SU-DHL-6 (cell line): ENCODE data around the gene ST6GALNAC3.

Experiments
- H2AFZ ChIP-seq: fragments of 200-600 bp; sonication (generic); 2 replicates; pipeline ENCODE4 v1.6.1; 2014; ENCODE audit warnings: low read depth, mild to moderate bottlenecking, moderate library complexity, mixed read lengths, antibody characterized with exemption, low read length; ENCODE audit not compliant: severe bottlenecking
- H3F3A ChIP-seq: fragments of 200-600 bp; shearing (Covaris generic); 2 replicates; pipeline ENCODE4 v1.6.0; 2016; ENCODE audit warnings: antibody characterized with exemption, mild to moderate bottlenecking; ENCODE audit not compliant: insufficient read depth
- H3K27ac ChIP-seq: fragments of 200-600 bp; sonication (generic); 2 replicates; pipeline ENCODE4 v1.5.1; 2016; ENCODE audit warnings: low read depth, mild to moderate bottlenecking, low read length, moderate library complexity, mixed read lengths
- H3K27me3 ChIP-seq: fragments of 200-600 bp; sonication (generic), shearing (Covaris generic); 2 replicates; pipeline ENCODE4 v1.6.0; 2014; ENCODE audit warnings: mild to moderate bottlenecking, low read length
- H3K36me3 ChIP-seq: fragments of 200-600 bp; sonication (generic); 2 replicates; pipeline ENCODE4 v1.6.1; 2014; ENCODE audit warnings: mild to moderate bottlenecking, low read length, mixed read lengths
- H3K4me2 ChIP-seq: fragments of 300-600, 200-600 bp; shearing (Covaris generic), sonication (generic); 2 replicates; pipeline ENCODE4 v1.6.0; 2014; ENCODE audit warnings: low read length, low read depth, mild to moderate bottlenecking; ENCODE audit not compliant: poor library complexity, severe bottlenecking
- H3K4me3 ChIP-seq: fragments of 200-600 bp; sonication (generic); 2 replicates; pipeline ENCODE4 v1.5.1; 2014; ENCODE audit warnings: antibody characterized with exemption, low read length, mild to moderate bottlenecking, mixed read lengths; ENCODE audit not compliant: insufficient read depth, poor library complexity, severe bottlenecking
- H3K79me2 ChIP-seq: fragments of 200-600 bp; sonication (generic); 2 replicates; pipeline ENCODE4 v1.6.1; 2014; ENCODE audit warnings: mild to moderate bottlenecking, low read length, moderate library complexity; ENCODE audit not compliant: insufficient read depth
- H3K9ac ChIP-seq: fragments of 200-600 bp; sonication (generic); 2 replicates; pipeline ENCODE4 v1.7.0; 2014; ENCODE audit warnings: mild to moderate bottlenecking, low read length
- H3K9me2 ChIP-seq: fragments of 200-600 bp; sonication (generic); replicated peaks from 2 replicates; pipeline ENCODE4 v1.6.1; 2014; ENCODE audit warnings: low read length; ENCODE audit not compliant: insufficient read depth
- H3K9me3 ChIP-seq: fragments of 200-600 bp; sonication (generic); 2 replicates; pipeline ENCODE4 v1.6.1; 2014; ENCODE audit warnings: low read length, mixed read lengths; ENCODE audit not compliant: insufficient read depth
- H4K20me1 ChIP-seq: fragments of 200-600 bp; sonication (generic); 2 replicates; pipeline ENCODE4 v1.6.1; 2014; ENCODE audit warnings: low read depth, mild to moderate bottlenecking, antibody characterized with exemption, low read length, moderate library complexity, mixed read lengths
- CTCF ChIP-seq: fragments of 200-600 bp; sonication (generic); IDR thresholded peaks from one replicate; pipeline ENCODE4 v1.5.1; 2017; ENCODE audit warnings: antibody characterized with exemption, mild to moderate bottlenecking, low read length, moderate library complexity; ENCODE audit not compliant: insufficient read depth, poor library complexity, severe bottlenecking
- EZH2phosphoT487 ChIP-seq: fragments of 200-600 bp; sonication (generic), shearing (Covaris generic); conservative IDR thresholded peaks from 2 replicates; pipeline ENCODE4 v1.6.1; 2018; ENCODE audit warnings: mild to moderate bottlenecking, antibody characterized with exemption, low read length, moderate library complexity, mixed read lengths

ST6GALNAC3 gene

DNA sequence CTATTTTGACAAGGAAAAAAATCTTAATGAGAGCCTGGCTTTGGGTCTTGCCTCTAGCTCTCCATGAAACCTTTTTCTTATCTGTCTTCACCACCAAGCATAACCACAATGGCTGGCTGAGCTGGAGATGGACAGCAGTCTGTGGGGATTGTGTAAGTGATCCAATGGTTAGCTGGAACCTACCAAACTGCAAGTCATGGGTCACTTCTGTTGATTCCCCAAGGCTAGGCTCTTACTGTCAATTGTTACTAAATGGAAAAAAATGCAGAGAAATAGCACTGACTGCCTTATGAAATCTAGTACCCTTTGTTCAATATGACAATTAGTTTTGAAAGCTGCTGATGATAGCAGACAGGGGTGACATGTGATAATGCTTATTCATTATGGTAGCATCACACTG, 359.0 kb downstream of the ST6GALNAC3 start:
- H4K20me1 ChIP-seq, result no peaks in the 10 kb centered on the region
- no peak for TF ChIP-seq EZH2phosphoT487
- no peak for TF ChIP-seq CTCF
- H3F3A ChIP-seq, result no peaks in the 10 kb centered on the region
- H3K9ac ChIP-seq, result no peak overlapping the region
- H3K27me3 ChIP-seq, result no peaks in the 10 kb centered on the region
- H3K79me2 ChIP-seq, result no peaks in the 10 kb centered on the region
- no peaks in the 10 kb centered on the region for H3K9me3 ChIP-seq
- H3K36me3 ChIP-seq, result no peaks in the 10 kb centered on the region
- no peak overlapping the region for H3K4me2 ChIP-seq
- no peak overlapping the region for H3K27ac ChIP-seq
- H3K4me3 ChIP-seq, result no peak overlapping the region
- no peak overlapping the region for H2AFZ ChIP-seq
- no peaks in the 10 kb centered on the region for H3K9me2 ChIP-seq

DNA sequence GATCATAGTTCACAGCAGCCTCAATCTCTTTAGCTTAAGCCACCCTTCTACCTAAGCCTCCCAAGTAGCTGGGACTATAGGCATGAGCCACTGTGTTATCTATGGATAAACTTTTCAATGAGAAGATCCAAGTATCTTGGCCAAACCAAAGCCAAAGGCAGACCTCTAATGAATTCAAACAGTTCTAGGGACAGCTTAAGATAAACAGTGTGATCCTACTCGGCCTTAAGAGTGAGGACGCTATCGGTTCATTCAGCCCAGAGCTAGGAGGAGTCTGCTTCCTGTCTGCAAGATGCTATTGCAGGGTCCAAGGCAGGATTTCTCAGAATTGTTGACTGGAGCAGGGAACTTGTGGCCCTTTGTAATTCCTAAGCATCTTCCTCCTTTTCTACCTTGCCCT, 368.7 kb downstream of the ST6GALNAC3 start:
- no peak overlapping the region for H3K27ac ChIP-seq

GRCh38 chr1:76444773-76445172, 370.2 kb downstream of the ST6GALNAC3 start:
- no peak for TF ChIP-seq CTCF
- no peak for TF ChIP-seq EZH2phosphoT487
- no peaks in the 10 kb centered on the region for H3K9me3 ChIP-seq
- no peak overlapping the region for H2AFZ ChIP-seq

More for the DNA sequence above, 368.7 kb downstream of the ST6GALNAC3 start:
- Histone ChIP-seq H3K4me2 (no peak overlapping the region), H3K27me3 (no peaks in the 10 kb centered on the region; the same call in 1 of the 2 replicates), H3F3A (no peaks in the 10 kb centered on the region), H3K9me2 (no peaks in the 10 kb centered on the region), H3K9ac (no peak overlapping the region), H3K79me2 (no peaks in the 10 kb centered on the region), H2AFZ (no peak overlapping the region), H4K20me1 (no peaks in the 10 kb centered on the region), H3K9me3 (no peaks in the 10 kb centered on the region), H3K36me3 (no peaks in the 10 kb centered on the region), H3K4me3 (no peak overlapping the region)
- TF ChIP-seq EZH2phosphoT487 (no peak), CTCF (no peak)

More at GRCh38 chr1:76444773-76445172, 370.2 kb downstream of the ST6GALNAC3 start:
- H3K36me3 ChIP-seq, result no peaks in the 10 kb centered on the region
- H3K27me3 ChIP-seq, result no peaks in the 10 kb centered on the region; the same call in 1 of the 2 replicates
- H3K9ac ChIP-seq, result no peak overlapping the region
- no peak overlapping the region for H3K27ac ChIP-seq
- H3K4me3 ChIP-seq, result no peak overlapping the region
- H4K20me1 ChIP-seq, result no peaks in the 10 kb centered on the region
- no peaks in the 10 kb centered on the region for H3K79me2 ChIP-seq
- H3F3A ChIP-seq, result no peaks in the 10 kb centered on the region
- H3K4me2 ChIP-seq, result no peak overlapping the region
- H3K9me2 ChIP-seq, result no peaks in the 10 kb centered on the region
